HUES64 (cell line): ENCODE data around the gene FDX1. TPM values are rescaled to one million over a fixed set of nuclear protein-coding genes. Genes with fewer than 3 reads are reported as not detected.
A peak's percentile ranks its signal among the peaks of the same experiment; 100 is the strongest.
"Not testable (repeated sequence)": the region's sequence is repeated elsewhere in the genome, so short reads cannot be mapped to it uniquely, and the experiment has no call there.

Experiments
- H3K27ac ChIP-seq: 2 replicates; pipeline ENCODE4 v1.7.0; 2013; ENCODE audit warnings: low read depth, low read length, inconsistent platforms
- H3K27me3 ChIP-seq: 2 replicates; pipeline ENCODE4 v1.6.1; 2013; ENCODE audit warnings: mild to moderate bottlenecking, low read length; ENCODE audit not compliant: insufficient read depth
- H3K36me3 ChIP-seq: 2 replicates; pipeline ENCODE4 v1.6.1; 2013; ENCODE audit warnings: mild to moderate bottlenecking, low read length; ENCODE audit not compliant: insufficient read depth
- H3K4me1 ChIP-seq: 2 replicates; pipeline ENCODE4 v1.6.1; 2013; ENCODE audit warnings: mild to moderate bottlenecking, low read length, moderate library complexity; ENCODE audit not compliant: insufficient read depth
- H3K4me3 ChIP-seq: 2 replicates; pipeline ENCODE4 v1.5.1; 2013; ENCODE audit warnings: mild to moderate bottlenecking, low read length, moderate library complexity
- H3K9ac ChIP-seq: 2 replicates; pipeline ENCODE4 v1.6.1; 2013; ENCODE audit warnings: mild to moderate bottlenecking, low read depth, low read length
- H3K9me3 ChIP-seq: 2 replicates; pipeline ENCODE4 v1.6.1; 2013; ENCODE audit warnings: low read depth, low read length; ENCODE audit not compliant: insufficient read depth
- WGBS: fragments of 150-250, 120-280 bp; methylation state at CpG from one replicate; pipeline ENCODE4 v1.1.7; 2013; ENCODE audit warnings: missing lambda C conversion rate; 5-methylcytosine and 5-hydroxymethylcytosine counted together
- polyA plus RNA-seq, 2 experiments: library from polyadenylated mRNA; stranded (reverse); fragments of 50-300 nt; gene quantifications; one replicate each; pipeline ENCODE4 v1.2.3, GENCODE V29; 2013

FDX1 gene, protein sequence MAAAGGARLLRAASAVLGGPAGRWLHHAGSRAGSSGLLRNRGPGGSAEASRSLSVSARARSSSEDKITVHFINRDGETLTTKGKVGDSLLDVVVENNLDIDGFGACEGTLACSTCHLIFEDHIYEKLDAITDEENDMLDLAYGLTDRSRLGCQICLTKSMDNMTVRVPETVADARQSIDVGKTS
- polyA plus RNA-seq (2013, experiment 1 of 2) = 11.3 TPM
- 12.0 TPM for polyA plus RNA-seq (2013, experiment 2 of 2)

DNA sequence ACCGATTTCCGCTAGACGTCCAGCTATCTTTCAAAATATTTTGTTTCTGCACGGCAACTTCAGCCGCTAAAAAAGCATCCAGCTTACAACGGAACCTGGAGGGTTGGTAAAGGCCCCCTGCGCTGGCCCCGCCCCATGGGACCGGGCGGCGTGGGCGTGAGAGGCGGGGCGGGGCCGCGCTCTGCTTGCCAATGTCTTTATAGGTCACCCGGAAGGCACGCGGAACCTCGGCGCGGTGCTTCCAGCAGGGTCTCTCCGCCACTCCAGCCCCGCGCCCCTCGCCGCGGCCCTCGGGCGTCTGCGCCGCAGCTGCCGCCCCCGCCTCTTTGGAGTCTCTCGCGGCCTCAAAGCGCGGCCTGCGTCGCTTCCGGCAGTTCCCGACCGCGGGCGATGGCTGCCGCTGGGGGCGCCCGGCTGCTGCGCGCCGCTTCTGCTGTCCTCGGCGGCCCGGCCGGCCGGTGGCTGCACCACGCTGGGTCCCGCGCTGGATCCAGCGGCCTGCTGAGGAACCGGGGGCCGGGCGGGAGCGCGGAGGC, at the start of gene FDX1:
Gene FDX1 (plus strand): TSS at position 218 of the 536 bp plus-strand sequence. CDS start 173 bp downstream, at position 391.
- under 1% methylated on average over 65 of the region's 65 CpGs for WGBS
- peaks cover 8% of the 10 kb centered on the region; the same call in 1 of the 2 replicates for H3K27me3 ChIP-seq
- H3K27ac ChIP-seq = peak within 1 kb of the TSS; percentile 79; the same call in 1 of the 2 replicates
- peak within 1 kb of the TSS; percentile 84 for H3K4me3 ChIP-seq
- H3K9me3 ChIP-seq = no peaks in the 10 kb centered on the region
- no peaks in the 10 kb centered on the region for H3K36me3 ChIP-seq
- peak within 1 kb of the TSS; percentile 87 for H3K9ac ChIP-seq
- H3K4me1 ChIP-seq = peaks cover 12% of the 10 kb centered on the region

DNA sequence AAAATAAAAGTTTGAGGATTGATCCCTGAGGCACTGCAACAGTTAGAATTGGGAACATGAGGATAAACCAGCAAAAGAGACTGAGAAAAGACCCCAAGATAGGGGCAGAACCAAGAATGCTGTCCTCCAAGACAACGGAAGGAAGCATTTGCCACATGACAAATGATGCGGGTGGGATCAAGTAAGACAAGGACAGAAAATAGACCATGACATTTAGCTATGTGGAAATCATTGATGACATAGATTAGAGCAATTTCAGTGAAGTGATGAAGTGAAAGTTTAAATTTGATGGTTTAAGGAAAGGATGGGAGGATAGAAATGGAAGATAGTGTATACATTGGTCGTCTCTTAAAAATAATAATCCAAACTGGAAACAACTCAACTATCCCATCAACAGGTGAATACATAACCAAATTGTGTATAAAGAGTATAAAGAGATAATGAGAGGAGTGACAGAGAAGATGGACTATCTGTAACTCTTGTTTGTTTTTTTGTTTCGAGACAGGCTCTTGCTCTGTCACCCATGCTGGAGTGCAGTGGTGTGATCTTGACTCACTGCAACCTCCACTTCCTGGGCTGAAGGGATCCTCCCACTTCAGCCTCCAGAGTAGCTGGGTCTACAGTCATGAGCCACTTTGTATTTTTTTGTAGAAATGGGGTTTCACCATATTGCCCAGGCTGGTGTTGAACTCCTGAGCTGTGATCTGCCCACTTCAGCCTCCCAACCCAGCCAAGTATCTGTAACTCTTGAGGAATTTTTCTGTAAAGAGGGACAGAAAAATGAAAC, 48.7 kb upstream of the FDX1 start:
- H3K4me1 ChIP-seq = no peaks in the 10 kb centered on the region
- no peaks in the 10 kb centered on the region for H3K36me3 ChIP-seq
- H3K27ac ChIP-seq = no peak overlapping the region
- WGBS = 92% methylated on average over 3 of the region's 4 CpGs
- no peak overlapping the region for H3K9ac ChIP-seq
- H3K4me3 ChIP-seq = no peak overlapping the region
- H3K27me3 ChIP-seq = no peaks in the 10 kb centered on the region
- H3K9me3 ChIP-seq = no peaks in the 10 kb centered on the region

GRCh38 chr11:110388231-110388630, 41.5 kb upstream of the FDX1 start:
- H3K36me3 ChIP-seq, H3K27me3 ChIP-seq, H3K4me3 ChIP-seq, H3K9me3 ChIP-seq, H3K9ac ChIP-seq, H3K27ac ChIP-seq, H3K4me1 ChIP-seq: not testable (repeated sequence)
- 84% methylated on average over 9 of the region's 9 CpGs for WGBS

DNA sequence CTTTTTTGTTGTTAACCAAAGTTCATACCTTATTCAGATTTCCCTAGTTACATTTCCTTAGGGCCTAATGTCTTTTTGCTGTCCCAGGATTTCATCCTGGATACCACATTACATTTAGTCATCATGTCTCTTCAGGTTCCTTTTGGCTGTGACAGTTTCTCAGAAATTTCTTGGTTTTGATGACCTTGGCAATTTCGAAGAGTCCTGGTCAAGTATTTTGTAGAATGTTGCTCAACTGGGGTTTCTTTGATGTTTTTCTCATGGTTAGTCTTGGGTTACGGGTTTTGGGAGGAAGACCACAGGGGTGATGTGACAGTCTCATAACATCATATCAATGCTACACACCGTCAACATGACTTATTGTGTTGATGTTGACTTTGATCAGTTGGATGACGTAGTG, 39.8 kb upstream of the FDX1 start:
- WGBS = 96% methylated on average over 2 of the region's 4 CpGs
- Histone ChIP-seq H3K27ac (no peak overlapping the region), H3K9me3 (peaks cover 3% of the 10 kb centered on the region; the same call in 1 of the 2 replicates), H3K4me3 (no peak overlapping the region), H3K4me1 (no peaks in the 10 kb centered on the region), H3K9ac (no peak overlapping the region), H3K27me3 (no peaks in the 10 kb centered on the region), H3K36me3 (no peaks in the 10 kb centered on the region)

- peaks cover 5% of the 10 kb centered on the region; the same call in 1 of the 2 replicates for H3K9me3 ChIP-seq
- H3K9ac ChIP-seq = no peak overlapping the region
- H3K4me1 ChIP-seq = no peaks in the 10 kb centered on the region
- no peak overlapping the region for H3K4me3 ChIP-seq
- WGBS = 96% methylated on average over 3 of the region's 3 CpGs
- H3K27me3 ChIP-seq = no peaks in the 10 kb centered on the region
- no peak overlapping the region for H3K27ac ChIP-seq
- H3K36me3 ChIP-seq = no peaks in the 10 kb centered on the region
Measured at GRCh38 chr11:110392056-110392455, 37.7 kb upstream of the FDX1 start.

DNA sequence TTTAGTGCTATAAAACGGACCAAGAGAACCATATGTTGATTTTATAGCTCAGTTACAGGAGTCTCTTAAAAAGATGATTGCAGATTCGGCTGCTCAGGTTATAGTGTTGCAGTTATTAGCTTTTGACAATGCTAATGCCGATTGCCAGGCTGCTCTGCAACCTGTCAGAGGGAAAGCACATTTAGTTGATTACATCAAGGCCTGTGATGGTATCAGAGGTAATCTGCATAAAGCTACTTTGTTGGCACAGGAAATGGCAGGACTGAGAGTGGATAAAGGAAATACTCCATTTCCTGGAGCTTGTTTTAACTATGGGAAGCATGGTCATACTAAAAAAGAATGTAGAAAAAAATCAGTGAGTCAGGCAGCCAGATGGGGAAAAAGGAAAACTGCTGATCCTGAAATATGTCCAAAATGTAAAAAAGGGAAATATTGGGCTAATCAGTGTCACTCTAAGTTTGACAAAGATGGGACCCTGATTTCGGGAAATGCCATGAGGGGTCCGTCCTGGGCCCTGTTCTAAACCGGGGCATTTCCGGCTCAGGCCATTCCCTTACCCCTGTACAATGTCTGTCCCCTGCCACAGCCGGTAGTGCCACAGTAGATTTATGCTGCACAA, 32.0 kb upstream of the FDX1 start:
- H3K4me3 ChIP-seq, H3K27me3 ChIP-seq, H3K27ac ChIP-seq, H3K9me3 ChIP-seq, H3K4me1 ChIP-seq, H3K9ac ChIP-seq, H3K36me3 ChIP-seq: not testable (repeated sequence)
- 86% methylated on average over 8 of the region's 8 CpGs for WGBS

DNA sequence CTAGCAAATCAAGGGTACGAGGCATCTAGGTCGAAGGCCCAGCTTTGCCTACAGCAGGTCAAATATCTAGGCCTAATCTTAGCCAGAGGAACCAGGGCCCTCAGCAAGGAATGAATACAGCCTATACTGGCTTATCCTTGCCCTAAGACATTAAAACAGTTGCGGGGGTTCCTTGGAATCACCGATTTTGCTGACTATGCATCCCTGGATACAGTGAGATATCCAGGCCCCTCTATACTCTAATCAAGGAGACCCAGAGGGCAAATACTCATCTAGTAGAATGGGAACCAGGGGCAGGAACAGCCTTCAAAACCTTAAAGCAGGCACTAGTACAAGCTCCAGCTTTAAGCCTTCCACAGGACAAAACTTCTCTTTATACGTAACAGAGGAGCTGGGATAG, 26.2 kb upstream of the FDX1 start:
- not testable (repeated sequence) for H3K27me3 ChIP-seq, H3K9me3 ChIP-seq, H3K27ac ChIP-seq, H3K4me1 ChIP-seq, H3K9ac ChIP-seq, H3K36me3 ChIP-seq, H3K4me3 ChIP-seq
- 94% methylated on average over 5 of the region's 5 CpGs for WGBS

DNA sequence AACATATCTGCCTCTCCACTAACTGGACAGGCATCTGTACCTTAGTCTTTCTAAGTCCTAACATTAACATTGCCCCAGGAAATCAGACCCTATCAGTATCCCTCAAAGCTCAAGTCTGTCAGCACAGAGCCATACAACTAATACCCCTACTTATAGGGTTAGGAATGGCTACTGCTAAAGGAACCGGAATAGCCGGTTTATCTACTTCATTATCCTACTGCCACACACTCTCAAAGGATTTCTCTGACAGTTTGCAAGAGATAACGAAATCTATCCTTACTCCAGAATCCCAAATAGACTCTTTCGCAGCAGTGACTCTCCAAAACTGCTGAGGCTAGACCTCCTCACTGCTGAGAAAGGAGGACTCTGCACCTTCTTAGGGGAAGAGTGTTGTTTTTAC, 24.1 kb upstream of the FDX1 start:
- H3K4me3 ChIP-seq, H3K36me3 ChIP-seq, H3K9me3 ChIP-seq, H3K27me3 ChIP-seq, H3K4me1 ChIP-seq, H3K27ac ChIP-seq, H3K9ac ChIP-seq: not testable (repeated sequence)
- WGBS = 84% methylated on average over 4 of the region's 4 CpGs

DNA sequence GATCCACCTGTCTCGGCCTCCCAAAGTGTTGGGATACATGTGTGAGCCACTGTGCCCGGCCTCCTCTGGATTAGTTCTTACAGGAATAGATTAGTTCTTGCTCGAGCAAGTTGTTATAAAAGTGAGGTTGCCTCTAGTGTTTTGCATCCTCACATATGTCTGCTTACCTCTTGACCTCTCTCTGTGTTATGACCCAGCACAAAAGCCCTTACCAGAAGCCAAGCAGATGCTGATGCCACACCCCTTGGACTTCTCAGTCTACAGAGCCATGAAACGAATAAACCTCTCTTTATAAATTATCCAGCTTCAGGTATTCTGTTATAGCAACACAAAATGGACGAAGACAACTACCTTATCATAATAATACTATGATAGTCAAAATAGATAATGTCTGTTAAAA, 22.4 kb upstream of the FDX1 start:
- no peaks in the 10 kb centered on the region for H3K36me3 ChIP-seq
- H3K4me1 ChIP-seq = no peaks in the 10 kb centered on the region
- no peak overlapping the region for H3K9ac ChIP-seq
- WGBS = 92% methylated on average over 4 of the region's 5 CpGs
- no peak overlapping the region for H3K4me3 ChIP-seq
- H3K27me3 ChIP-seq = no peaks in the 10 kb centered on the region
- no peak overlapping the region for H3K27ac ChIP-seq
- H3K9me3 ChIP-seq = no peaks in the 10 kb centered on the region

DNA sequence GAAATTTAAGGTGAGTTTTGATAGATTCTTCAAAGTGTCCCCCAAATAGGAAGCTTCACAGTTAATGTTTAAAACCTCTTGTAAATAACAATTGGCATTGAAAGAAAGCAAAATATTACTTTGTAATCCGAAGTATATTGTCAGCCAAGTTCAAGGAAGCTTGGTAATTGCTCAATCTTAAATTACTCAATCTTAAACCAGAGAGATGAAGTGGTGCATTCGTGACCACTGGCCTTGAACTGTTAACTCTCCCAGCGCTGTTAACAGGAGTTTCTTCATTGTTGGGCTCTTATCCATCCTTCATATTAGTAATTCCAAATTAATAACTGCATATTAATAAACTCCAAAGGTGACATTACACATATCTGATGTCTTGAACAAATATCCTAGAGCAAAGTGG, 20.6 kb upstream of the FDX1 start:
- Histone ChIP-seq H3K36me3 (no peaks in the 10 kb centered on the region), H3K9me3 (no peaks in the 10 kb centered on the region), H3K4me1 (no peaks in the 10 kb centered on the region), H3K9ac (no peak overlapping the region), H3K4me3 (no peak overlapping the region), H3K27ac (no peak overlapping the region), H3K27me3 (no peaks in the 10 kb centered on the region)
- WGBS = 87% methylated on average over 3 of the region's 3 CpGs

GRCh38 chr11:110410651-110411050, 19.1 kb upstream of the FDX1 start:
- H3K4me1 ChIP-seq = no peaks in the 10 kb centered on the region
- WGBS = 89% methylated on average over 1 of the region's 1 CpG
- H3K9ac ChIP-seq = no peak overlapping the region
- H3K36me3 ChIP-seq = no peaks in the 10 kb centered on the region
- H3K27me3 ChIP-seq = no peaks in the 10 kb centered on the region
- no peaks in the 10 kb centered on the region for H3K9me3 ChIP-seq
- no peak overlapping the region for H3K27ac ChIP-seq
- no peak overlapping the region for H3K4me3 ChIP-seq
